Motor neuron (in vitro differentiated cells): ENCODE measurements around the gene RAPGEF5. TPM values are rescaled to one million over a fixed set of nuclear protein-coding genes. Genes with fewer than 3 reads are reported as not detected.

ENCODE experiments used
- ATAC-seq, 8 experiments: fragments of 200-7000 bp; cut with Tn5 transposase; replicated peaks in 6 of 8; 2 replicates each; pipeline ENCODE4 v1.8.0; 2021; ENCODE audit warnings: mild to moderate bottlenecking in 8 of 8, moderate library complexity in 8 of 8
- H3K27ac ChIP-seq, 2 donors: fragments of 250-450 bp; sonication (Bioruptor Pico); 2 replicates each; pipeline ENCODE4 v1.9.0; 2021; ENCODE audit warnings: antibody characterized with exemption in 2 of 2, mild to moderate bottlenecking in 2 of 2, moderate library complexity in 1 of 2
- H3K4me1 ChIP-seq, 2 donors: fragments of 250-450 bp; sonication (Bioruptor Pico); replicated peaks in 1 of 2; 2 replicates each; pipeline ENCODE4 v1.6.1; 2021; ENCODE audit warnings: antibody characterized with exemption in 2 of 2, mild to moderate bottlenecking in 2 of 2, moderate library complexity in 1 of 2
- H3K4me3 ChIP-seq, 5 donors: fragments of 250-450 bp; sonication (Bioruptor Pico); 2 replicates each; pipeline ENCODE4 v1.9.0; 2021; ENCODE audit warnings: antibody characterized with exemption in 5 of 5, mild to moderate bottlenecking in 5 of 5, moderate library complexity in 4 of 5
- WGBS, 10 experiments: fragments of 450-650 bp; shearing (Covaris generic); methylation state at CpG; one replicate each; pipeline ENCODE4 v1.0.0; 2022; 5-methylcytosine and 5-hydroxymethylcytosine counted together
- in situ Hi-C, 9 experiments: fragments of 400-800 bp; cut with MboI; loops; one replicate each; pipeline ENCODE4 v1.15.0; 2021; ENCODE audit warnings: low sequenced_read_pairs in 9 of 9, low pct_unique_long_range_greater_than_20kb in 2 of 9; ENCODE audit not compliant: unreplicated experiment in 9 of 9
- total RNA-seq, 8 experiments: library from RNA; unstranded; fragments of 300-600 nt; gene quantifications; 2 replicates each; pipeline versions ENCODE4 v1.2.3 to v1.2.4, GENCODE V29; 2022

RAPGEF5 gene
- total RNA-seq, 8 experiments from 2014 or later, result 4.6 to 22.2 (median 14.2) TPM

GRCh38 chr7:22195397-22196172, 161.4 kb downstream of the RAPGEF5 start:
- Histone ChIP-seq H3K27ac (peak overlapping the region; percentile 50 to 72), H3K4me1 (peaks cover 31 to 46% of the 10 kb centered on the region in 2 donors), H3K4me3 (no peak overlapping the region)
- peak in 6 of 8 experiments; percentile 51 to 86 (median 62) for ATAC-seq
- WGBS, 10 experiments, result 43 to 64% (median 58%) methylated on average over 3 to 9 of the region's 9 CpGs; no CpG with 5 or more reads in 1 of the 10 experiments
- in situ Hi-C loops, result no loop called here

- Histone ChIP-seq H3K4me3 (no peak overlapping the region), H3K4me1 (peaks cover 31 to 53% of the 10 kb centered on the region in 2 donors), H3K27ac (peak overlapping the region; percentile 50 to 72)
- in situ Hi-C loops, result no loop called here
- WGBS, 10 experiments, result 27 to 95% (median 74%) methylated on average over 1 to 10 of the region's 10 CpGs; no CpG with 5 or more reads in 2 of the 10 experiments
- peak in 5 of 8 experiments; percentile 15 to 62 (median 40) for ATAC-seq
These were observed 162.2 kb downstream of the RAPGEF5 start for GRCh38 chr7:22194658-22195273.

- 0 to 66% (median 1%) methylated on average over 1 to 11 of the region's 21 CpGs for WGBS, 10 experiments
- in situ Hi-C loops, result no loop called here
- Histone ChIP-seq H3K27ac (peak overlapping the region; percentile 74 to 89), H3K4me3 (peak overlapping the region; percentile 38 to 57 (median 51)), H3K4me1 (peaks cover 31 to 55% of the 10 kb centered on the region in 2 donors)
- ATAC-seq, result peak; percentile 71 to 98 (median 86)
These were observed 163.4 kb downstream of the RAPGEF5 start for GRCh38 chr7:22193450-22193983.

DNA sequence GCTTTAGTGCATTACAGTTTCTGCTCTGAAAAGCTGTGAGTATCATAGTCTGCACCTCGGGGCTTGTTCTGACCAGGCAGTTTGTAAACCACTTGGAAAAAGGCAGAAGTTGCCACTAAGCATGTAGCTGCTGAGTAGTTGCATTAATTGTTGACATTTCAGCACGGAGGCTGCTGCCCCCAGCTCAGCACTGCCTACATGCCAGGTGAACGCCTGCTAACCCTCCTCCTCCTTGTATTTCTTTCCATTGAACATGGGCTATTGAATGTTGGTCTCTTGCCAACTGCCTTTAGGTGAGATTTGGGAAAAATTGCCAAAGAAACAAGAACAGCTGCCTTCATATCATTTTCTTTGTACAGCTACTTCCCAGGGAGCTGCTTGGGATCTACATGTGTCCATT, 164.2 kb downstream of the RAPGEF5 start:
- in situ Hi-C loops, result no loop called here
- 0 to 70% (median 13%) methylated on average over 1 to 3 of the region's 3 CpGs; no CpG with 5 or more reads in 3 of the 10 experiments for WGBS, 10 experiments
- Histone ChIP-seq H3K4me3 (peak overlapping the region; percentile 38 to 57 (median 51)), H3K27ac (peak overlapping the region in 1 of 2 donors; percentile 89), H3K4me1 (peaks cover 31 to 57% of the 10 kb centered on the region in 2 donors)
- peak in 1 of 8 experiments; percentile 8 for ATAC-seq

GRCh38 chr7:22190736-22191135, 166.2 kb downstream of the RAPGEF5 start:
- H3K27ac ChIP-seq, result no peak overlapping the region
- 61 to 93% (median 70%) methylated on average over 2 to 7 of the region's 8 CpGs for WGBS, 10 experiments
- H3K4me3 ChIP-seq, result peak overlapping the region in 2 of 5 donors; percentile 7 to 13
- ATAC-seq, result no peak
- H3K4me1 ChIP-seq, result peaks cover 25 to 43% of the 10 kb centered on the region in 2 donors
- in situ Hi-C loops, result no loop called here

DNA sequence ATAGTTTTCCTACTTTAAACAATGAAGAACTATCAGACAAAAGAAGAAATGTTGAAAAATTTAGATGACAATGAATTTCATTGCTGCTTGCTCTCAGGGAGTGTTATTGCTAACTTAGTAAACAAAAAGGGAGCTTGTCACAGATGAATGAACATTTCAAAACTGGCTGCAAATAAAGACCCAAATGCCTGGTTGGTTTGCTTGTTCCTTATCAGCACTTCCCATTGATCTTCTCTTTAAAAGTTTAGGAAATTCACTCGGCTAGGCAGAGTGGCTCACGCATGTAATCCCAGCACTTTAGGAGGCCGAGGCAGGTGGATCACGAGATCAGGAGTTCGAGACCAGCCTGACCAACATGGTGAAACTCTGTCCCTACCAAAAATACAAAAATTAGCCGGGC, 167.2 kb downstream of the RAPGEF5 start:
- ATAC-seq, result no peak
- Histone ChIP-seq H3K4me3 (no peak overlapping the region), H3K27ac (no peak overlapping the region), H3K4me1 (peaks cover 15 to 35% of the 10 kb centered on the region in 2 donors)
- 33 to 100% (median 79%) methylated on average over 1 to 5 of the region's 6 CpGs; no CpG with 5 or more reads in 3 of the 10 experiments for WGBS, 10 experiments
- in situ Hi-C loops, result no loop called here

- peaks cover 10 to 33% of the 10 kb centered on the region in 2 donors for H3K4me1 ChIP-seq
- H3K27ac ChIP-seq, result no peak overlapping the region
- 60 to 100% (median 85%) methylated on average over 1 to 3 of the region's 3 CpGs for WGBS, 10 experiments
- in situ Hi-C loops, result no loop called here
- H3K4me3 ChIP-seq, result no peak overlapping the region
- no peak for ATAC-seq
These were observed 167.7 kb downstream of the RAPGEF5 start for GRCh38 chr7:22189230-22189629.

- Histone ChIP-seq H3K4me1 (peaks cover 6 to 28% of the 10 kb centered on the region in 2 donors), H3K4me3 (no peak overlapping the region), H3K27ac (no peak overlapping the region)
- WGBS, 10 experiments, result 65 to 100% (median 90%) methylated on average over 2 to 5 of the region's 6 CpGs
- ATAC-seq, result no peak
- in situ Hi-C loops, result no loop called here
These were observed 169.1 kb downstream of the RAPGEF5 start for GRCh38 chr7:22187691-22188348.

GRCh38 chr7:22185559-22185958, 171.4 kb downstream of the RAPGEF5 start:
- peaks cover 6 to 25% of the 10 kb centered on the region in 2 donors for H3K4me1 ChIP-seq
- WGBS, 10 experiments, result 43 to 100% (median 75%) methylated on average over 1 of the region's 1 CpG; no CpG with 5 or more reads in 6 of the 10 experiments
- in situ Hi-C loops, result no loop called here
- no peak overlapping the region for H3K27ac ChIP-seq
- peak in 3 of 8 experiments; percentile 87 to 95 (median 92) for ATAC-seq
- H3K4me3 ChIP-seq, result no peak overlapping the region

- no peak for ATAC-seq
- H3K4me3 ChIP-seq, result no peak overlapping the region
- WGBS, 10 experiments, result 48 to 91% (median 78%) methylated on average over 1 to 5 of the region's 5 CpGs
- H3K27ac ChIP-seq, result no peak overlapping the region
- H3K4me1 ChIP-seq, result peaks cover 6 to 16% of the 10 kb centered on the region in 2 donors
- in situ Hi-C loops, result no loop called here
These were observed 172.3 kb downstream of the RAPGEF5 start for GRCh38 chr7:22184549-22185199.

DNA sequence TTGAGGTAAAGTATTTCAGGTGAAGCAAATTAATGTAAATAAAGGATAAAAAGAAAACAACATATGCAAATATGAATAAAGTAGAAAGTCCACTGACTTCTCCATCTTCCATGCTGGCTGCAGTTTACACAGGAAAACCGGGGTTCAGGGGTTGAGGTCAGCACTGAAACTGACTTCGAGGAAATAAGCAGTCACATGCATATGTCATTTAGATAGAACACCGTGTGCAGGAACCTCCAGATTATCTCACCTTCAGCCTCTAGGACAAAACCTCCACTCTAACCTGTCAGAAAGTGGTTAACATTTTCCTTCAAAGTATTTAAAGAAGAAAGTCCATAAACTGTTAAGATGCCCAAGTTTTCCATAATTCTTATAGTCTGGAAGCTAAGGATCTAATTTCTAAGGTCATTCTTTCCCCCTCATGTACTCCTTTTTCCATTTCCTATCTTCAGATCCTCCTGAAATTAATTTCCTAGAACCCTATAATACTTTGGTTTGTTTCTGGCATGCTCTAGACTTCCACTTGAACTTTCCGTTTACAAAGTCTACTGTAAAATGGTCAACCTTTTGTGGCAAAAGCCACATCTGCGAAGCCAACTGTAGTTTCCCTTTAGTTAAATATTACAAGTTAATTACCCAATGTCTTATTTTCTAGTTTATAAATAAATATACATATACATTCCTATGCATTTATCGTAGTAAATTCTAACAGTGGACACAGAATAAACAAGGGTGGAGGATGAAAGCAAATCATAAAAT, 173.3 kb downstream of the RAPGEF5 start:
- Histone ChIP-seq H3K4me3 (no peak overlapping the region), H3K27ac (no peak overlapping the region), H3K4me1 (peaks cover 6 to 15% of the 10 kb centered on the region in 2 donors)
- in situ Hi-C loops, result no loop called here
- peak in 1 of 8 experiments; percentile 53 for ATAC-seq
- 27 to 100% (median 89%) methylated on average over 1 to 6 of the region's 6 CpGs for WGBS, 10 experiments

DNA sequence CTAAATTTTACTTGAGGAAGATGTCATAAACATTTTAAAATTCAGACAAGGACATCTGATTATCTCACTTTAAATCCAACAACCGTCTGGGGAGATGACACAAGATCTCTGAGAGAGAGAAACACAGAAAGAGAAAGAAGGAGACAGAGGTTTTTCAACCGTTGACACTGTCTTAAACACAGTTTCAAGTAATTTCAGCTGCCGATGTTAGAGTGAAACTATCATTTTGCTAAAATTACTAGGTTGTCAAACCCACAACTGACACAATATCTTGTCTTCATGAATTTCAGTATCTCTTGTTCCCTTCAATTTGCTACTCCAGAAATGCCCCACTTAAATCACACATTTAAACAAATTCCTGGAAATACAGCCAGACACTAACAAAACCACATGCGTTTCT, 174.8 kb downstream of the RAPGEF5 start:
- Histone ChIP-seq H3K4me3 (no peak overlapping the region), H3K27ac (no peak overlapping the region), H3K4me1 (peaks cover 6 to 12% of the 10 kb centered on the region in 2 donors)
- no peak for ATAC-seq
- in situ Hi-C loops, result no loop called here
- 20 to 100% (median 69%) methylated on average over 1 to 4 of the region's 4 CpGs; no CpG with 5 or more reads in 1 of the 10 experiments for WGBS, 10 experiments
